HG03025 (cell line): ENCODE results near the gene PRMT1.
"Not testable (repeated sequence)": the region's sequence is repeated elsewhere in the genome, so short reads cannot be mapped to it uniquely, and the experiment has no call there.

Source experiments
- ATAC-seq: cut with Tn5 transposase; IDR thresholded peaks from one replicate; pipeline ENCODE4 v1.9.1; 2021; ENCODE audit warnings: mild to moderate bottlenecking, moderate library complexity; ENCODE audit not compliant: unreplicated experiment, low FRiP score

Gene PRMT1

DNA sequence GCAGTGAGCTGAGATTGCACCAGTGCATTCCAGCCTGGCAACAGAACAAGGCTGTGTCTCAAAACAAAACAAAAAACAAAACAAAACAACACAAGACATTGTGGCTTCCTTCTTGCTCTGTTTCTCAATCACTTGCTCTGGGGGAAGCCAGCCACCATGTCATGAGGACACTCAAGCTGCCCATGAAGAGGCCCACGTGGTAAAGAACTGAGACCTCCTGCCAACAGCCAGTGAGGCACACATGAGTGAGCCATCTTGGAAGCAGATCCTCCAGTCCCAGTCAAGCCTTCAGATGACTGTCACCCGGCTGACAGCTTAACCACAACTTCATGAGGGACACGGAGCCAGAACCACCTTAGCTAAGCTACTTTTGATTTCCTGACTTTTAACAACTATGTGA lies 39.1 kb downstream of the PRMT1 start:
- no peak for ATAC-seq

DNA sequence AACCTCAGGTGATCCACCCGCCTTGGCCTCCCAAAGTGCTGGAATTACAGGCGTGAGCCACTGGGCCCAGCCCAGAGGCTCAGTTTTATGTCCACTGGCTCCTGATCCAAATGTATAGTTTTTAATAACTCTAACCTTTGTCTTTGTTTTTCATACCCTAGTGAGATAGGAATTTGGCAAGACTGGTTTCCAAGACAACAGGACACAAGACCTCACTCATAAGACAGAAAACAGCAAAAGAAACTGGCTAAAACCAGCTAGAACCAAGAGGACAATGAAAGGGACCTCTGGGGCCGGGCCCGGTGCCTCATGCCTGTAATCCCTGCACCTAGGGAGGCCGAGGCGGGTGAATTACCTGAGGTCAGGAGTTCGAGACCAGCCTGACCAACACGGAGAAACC lies 41.4 kb downstream of the PRMT1 start:
- ATAC-seq: no peak

DNA sequence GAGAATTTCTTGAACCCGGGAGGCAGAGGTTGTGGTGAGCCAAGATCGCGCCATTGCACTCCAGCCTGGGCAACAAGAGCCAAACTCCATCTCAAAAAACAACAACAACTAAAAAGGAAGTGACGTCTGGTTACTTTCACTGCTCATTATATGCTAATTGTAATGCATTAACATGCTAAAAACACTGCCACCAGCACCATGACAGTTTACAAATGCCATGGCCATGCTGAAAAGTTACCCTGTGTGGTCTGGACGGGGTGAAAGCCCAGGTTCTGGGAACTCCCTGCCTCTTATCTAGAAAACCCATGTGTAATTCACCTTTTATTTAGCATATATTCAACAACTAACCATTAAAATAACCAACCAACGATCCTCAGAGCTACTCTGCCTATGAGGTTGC lies 41.9 kb downstream of the PRMT1 start:
- ATAC-seq: no peak

DNA sequence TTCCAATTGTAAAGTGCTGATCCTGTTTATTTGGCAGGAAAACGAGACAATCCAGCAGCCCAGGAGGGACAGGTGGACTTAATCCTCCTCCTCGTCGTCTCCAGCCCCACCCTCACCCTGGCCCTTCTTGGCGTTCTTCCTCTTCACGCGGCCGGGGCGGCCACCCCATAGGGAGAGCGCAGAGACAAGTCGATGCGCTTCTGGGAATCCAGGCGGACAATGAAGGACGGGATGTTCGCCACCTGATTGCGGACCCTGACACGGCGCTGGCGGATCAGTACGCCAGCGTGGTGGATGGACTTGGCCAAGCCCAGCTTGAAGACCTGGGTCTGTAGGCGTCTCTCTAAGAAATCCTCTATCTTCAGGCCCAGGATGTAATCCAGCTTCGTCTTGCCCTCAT lies 42.3 kb downstream of the PRMT1 start:
- not testable (repeated sequence) for ATAC-seq

DNA sequence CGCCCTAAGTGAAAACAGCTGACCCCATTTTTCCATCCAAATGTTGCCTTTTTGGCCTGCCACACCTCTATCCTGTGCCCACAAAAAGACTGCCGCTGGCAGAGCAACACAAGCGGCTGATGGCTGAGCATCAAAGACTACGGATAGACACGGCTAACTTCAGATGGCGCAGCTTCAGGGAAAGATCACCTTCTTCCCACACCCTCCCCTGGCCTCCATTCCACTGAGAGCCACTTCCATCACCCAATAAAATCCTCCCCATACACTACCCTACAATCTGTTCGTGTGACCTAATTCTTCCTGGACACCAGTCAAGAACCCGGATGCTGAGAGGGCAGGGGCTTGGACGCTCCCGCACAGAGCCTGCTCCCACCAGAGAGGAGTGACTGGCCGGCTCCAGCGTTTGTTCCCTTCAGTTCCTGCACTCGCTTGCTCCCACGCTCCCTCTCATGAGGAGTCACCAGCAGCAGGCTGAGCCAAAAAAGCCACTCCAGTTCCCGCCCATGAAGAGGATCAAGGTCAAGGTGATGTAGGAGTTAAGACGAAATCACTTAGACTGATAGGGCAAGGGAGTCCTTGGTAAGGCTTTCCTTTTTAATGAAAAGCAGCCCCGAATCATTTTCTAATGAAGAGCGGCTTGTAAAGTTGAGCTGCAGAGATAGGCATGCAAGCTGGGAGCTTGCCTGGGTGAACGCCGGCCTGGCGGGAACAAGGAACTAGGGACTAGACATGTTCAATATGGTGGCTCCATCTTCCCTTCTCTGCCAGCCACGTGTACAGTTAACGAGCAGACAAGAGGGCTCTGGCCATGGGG lies 50.4 kb downstream of the PRMT1 start:
- ATAC-seq: no peak

DNA sequence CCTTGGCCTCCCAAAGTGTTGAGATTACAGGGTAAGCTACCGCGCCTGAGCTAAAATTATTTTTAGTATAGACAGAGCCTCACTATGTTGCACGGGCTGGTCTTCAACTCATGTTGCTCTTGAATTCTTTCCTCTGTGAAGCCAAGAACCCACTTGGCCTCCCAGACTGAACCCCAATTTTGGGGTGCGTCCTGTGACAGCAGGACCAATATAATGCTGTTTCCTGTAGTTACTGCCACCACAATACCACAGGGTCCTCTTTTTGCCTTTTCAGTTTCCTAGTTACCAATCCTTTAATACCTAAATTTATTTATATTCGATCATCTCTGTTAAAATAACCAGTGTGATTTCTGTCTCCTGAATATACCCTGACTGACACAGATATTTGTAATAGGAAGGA lies 53.1 kb downstream of the PRMT1 start:
- no peak for ATAC-seq
